Measurements from ENCODE around the gene ABLIM1. TPM values are rescaled to one million over a fixed set of nuclear protein-coding genes. Genes with fewer than 3 reads are reported as not detected.

The ABLIM1 gene
- total RNA-seq, 4 donors from 2014 or later = 185 to 345 (median 304) TPM

DNA sequence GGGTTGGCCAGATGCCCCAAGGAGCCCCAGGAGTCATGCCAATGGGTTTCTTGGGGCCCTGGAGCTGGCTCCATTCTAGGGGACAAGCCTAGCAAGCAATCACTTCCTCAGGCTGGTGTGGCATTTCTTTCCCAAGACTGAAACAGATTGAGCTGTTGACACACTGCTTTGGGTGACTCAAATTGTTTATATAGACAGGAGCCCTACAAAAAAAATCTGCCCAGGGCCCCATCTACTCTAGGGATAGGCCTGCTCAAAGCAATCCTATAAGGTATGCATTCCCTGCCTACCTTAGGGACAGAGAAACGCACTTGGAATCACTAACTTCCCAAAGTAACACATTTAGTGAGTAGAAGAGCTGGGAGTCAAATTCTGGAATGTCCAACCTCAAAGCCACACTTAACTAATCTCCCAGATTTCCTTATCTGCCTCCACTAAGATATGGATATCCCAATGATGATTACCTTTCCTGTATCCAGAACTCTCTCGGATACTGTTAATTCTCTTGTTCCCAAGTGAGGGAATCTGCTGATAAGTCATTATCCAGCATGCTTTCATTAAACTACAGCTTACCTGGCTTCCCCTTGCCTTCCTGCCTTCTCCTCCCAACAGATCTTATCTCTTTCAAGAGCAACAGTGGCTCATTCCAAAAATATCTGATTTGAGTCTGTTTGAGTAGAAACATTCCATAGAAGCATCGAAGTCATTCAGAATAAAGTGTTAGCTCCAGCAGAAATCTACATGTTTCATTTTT, 3.1 kb downstream of the ABLIM1 start:
- WGBS, 2 donors = 86 to 90% methylated on average over 3 of the region's 3 CpGs

DNA sequence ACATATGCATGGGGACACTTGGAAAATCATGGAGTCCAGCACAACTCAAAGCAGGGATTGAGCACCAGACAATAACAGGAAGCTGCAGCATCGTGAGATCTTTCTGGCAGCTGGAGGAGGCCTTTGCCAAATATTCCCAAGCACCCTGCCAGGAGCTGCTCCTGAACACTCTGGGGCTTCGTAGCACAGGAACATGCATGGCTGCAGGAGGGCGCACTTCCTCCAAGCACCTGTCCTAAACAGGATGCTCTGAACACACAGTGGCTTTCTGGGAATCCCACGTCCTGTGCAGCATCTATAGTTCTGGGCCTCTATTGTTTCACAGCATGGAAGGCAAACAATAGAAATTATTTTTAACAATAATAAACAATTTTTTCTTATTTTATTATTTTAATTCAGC, 4.1 kb downstream of the ABLIM1 start:
- Histone ChIP-seq H3K36me3 (no peaks in the 10 kb centered on the region), H3K9me3 (no peaks in the 10 kb centered on the region), H3K27ac (peak overlapping the region in 1 of 4 donors; percentile 70), H3K4me3 (no peak overlapping the region), H3K27me3 (no peaks in the 10 kb centered on the region), H3K4me1 (peaks cover 0 to 24% (median 2%) of the 10 kb centered on the region in 3 donors)
- intact Hi-C loops (cut with DNase I) = no loop called here
- no peak for DNase-seq
- TF ChIP-seq, protein P1, sequence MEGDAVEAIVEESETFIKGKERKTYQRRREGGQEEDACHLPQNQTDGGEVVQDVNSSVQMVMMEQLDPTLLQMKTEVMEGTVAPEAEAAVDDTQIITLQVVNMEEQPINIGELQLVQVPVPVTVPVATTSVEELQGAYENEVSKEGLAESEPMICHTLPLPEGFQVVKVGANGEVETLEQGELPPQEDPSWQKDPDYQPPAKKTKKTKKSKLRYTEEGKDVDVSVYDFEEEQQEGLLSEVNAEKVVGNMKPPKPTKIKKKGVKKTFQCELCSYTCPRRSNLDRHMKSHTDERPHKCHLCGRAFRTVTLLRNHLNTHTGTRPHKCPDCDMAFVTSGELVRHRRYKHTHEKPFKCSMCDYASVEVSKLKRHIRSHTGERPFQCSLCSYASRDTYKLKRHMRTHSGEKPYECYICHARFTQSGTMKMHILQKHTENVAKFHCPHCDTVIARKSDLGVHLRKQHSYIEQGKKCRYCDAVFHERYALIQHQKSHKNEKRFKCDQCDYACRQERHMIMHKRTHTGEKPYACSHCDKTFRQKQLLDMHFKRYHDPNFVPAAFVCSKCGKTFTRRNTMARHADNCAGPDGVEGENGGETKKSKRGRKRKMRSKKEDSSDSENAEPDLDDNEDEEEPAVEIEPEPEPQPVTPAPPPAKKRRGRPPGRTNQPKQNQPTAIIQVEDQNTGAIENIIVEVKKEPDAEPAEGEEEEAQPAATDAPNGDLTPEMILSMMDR (IDR thresholded peaks at IDR 0.05) = no peak
- WGBS, 2 donors = 52 to 71% methylated on average over 3 to 4 of the region's 4 CpGs

More for the DNA sequence above, 3.1 kb downstream of the ABLIM1 start:
- Histone ChIP-seq H3K4me3 (no peak overlapping the region), H3K36me3 (no peaks in the 10 kb centered on the region), H3K9me3 (no peaks in the 10 kb centered on the region), H3K27ac (peak overlapping the region in 2 of 4 donors; percentile 15 to 16), H3K27me3 (no peaks in the 10 kb centered on the region), H3K4me1 (peaks cover 0 to 13% (median 0%) of the 10 kb centered on the region in 3 donors)
- TF ChIP-seq POLR2A (IDR thresholded peaks at IDR 0.05) = no peak
- TF ChIP-seq, protein P1 (IDR thresholded peaks at IDR 0.05) = no peak
- intact Hi-C loops (cut with DNase I) = no loop called here
- DNase-seq = no peak

DNA sequence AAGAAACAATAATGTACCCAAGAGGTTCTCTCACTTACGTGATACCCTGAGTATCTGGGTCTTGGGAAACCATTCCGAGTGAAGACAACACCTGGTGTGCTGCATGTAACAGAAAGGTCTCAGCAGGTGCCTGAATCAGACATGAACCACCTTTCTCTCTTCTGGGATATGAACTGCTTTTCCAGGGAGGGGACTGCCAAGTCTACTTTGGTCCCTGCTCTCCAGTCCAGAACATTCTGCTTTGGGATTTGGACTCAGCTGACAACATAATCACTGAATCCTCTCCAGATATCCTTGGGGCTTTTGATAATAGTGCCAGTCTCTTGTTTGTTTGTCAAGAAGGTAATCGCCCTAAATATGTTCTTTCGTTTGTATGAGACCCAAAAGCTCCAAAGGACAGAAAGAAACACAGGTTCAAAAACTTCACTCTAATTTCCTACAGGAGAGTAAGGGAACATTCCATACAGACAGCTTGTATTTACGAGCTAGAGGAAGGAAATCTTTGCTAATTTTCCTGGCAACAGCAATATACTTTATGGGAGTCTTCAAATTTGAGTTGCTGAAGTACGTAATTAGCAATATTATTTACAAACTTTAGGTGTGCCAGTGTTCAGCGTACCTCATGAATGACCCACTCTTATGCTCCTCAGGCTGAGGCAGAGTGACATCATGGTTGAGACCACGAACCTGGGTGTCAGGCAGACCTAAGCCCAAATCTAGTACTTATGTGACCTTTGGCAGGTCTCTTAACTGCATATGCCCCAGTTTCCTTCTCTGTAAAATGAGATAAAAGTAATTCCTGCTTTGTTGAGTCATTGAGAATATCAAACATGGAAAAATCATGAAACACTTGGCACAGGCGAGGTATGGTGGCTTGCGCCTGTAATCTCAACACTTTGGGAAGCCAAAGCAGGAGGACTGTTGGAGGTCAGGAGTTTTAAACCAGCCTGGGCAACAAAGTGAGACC, 5.4 kb downstream of the ABLIM1 start:
- Histone ChIP-seq H3K9me3 (no peaks in the 10 kb centered on the region), H3K36me3 (no peaks in the 10 kb centered on the region), H3K27ac (peak overlapping the region in 3 of 4 donors; percentile 35 to 70 (median 47)), H3K27me3 (no peaks in the 10 kb centered on the region), H3K4me1 (peaks cover 0 to 32% (median 7%) of the 10 kb centered on the region in 3 donors), H3K4me3 (no peak overlapping the region)
- 80 to 88% methylated on average over 10 of the region's 10 CpGs for WGBS, 2 donors
- no peak for DNase-seq
- TF ChIP-seq POLR2A (IDR thresholded peaks at IDR 0.05) = no peak
- TF ChIP-seq, protein P1 (IDR thresholded peaks at IDR 0.05) = no peak
- intact Hi-C loops (cut with DNase I) = no loop called here

DNA sequence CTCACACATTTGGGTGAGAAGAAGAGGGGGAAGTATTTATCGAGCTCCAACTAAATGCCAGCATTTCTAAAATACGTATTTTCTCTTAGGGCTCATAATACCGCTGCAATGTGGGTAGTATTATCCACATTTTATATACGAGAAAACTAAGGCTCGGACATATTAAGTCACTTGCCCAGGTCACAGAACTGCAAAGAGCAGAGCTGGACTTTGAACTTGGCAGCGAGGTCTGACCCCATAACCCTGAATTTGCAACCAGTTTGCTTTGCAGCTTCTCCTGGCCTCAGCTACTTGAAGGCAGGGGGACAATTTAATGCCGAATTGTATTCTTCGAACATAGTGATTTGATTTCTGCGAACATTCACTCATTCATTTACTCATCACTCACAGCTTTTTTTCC, 7.2 kb downstream of the ABLIM1 start:
- intact Hi-C loops (cut with DNase I) = no loop called here
- H3K4me1 ChIP-seq = peaks cover 0 to 32% (median 7%) of the 10 kb centered on the region in 3 donors
- H3K36me3 ChIP-seq = no peaks in the 10 kb centered on the region
- H3K9me3 ChIP-seq = no peaks in the 10 kb centered on the region
- no peak for TF ChIP-seq POLR2A (IDR thresholded peaks at IDR 0.05)
- TF ChIP-seq, protein P1 (IDR thresholded peaks at IDR 0.05) = no peak
- H3K27me3 ChIP-seq = no peaks in the 10 kb centered on the region
- peak overlapping the region in 2 of 4 donors; percentile 24 to 29 for H3K27ac ChIP-seq
- 91 to 92% methylated on average over 9 of the region's 9 CpGs for WGBS, 2 donors
- no peak overlapping the region for H3K4me3 ChIP-seq
- no peak for DNase-seq
